Endothelial cell of umbilical vein (primary cell): ENCODE results near the gene RBM20. TPM values are rescaled to one million over a fixed set of nuclear protein-coding genes. Genes with fewer than 3 reads are reported as not detected.

ENCODE experiments used
- BruUV-seq: library from RNA; stranded (reverse); fragments of 400-500 nt; replicated peaks from 2 replicates; lab custom pipeline; 2021; lab: Mats Ljungman, UMichigan
- CTCF ChIA-PET: fragments of 300-600, 350-600 bp; sonication (Branson Sonifier 250); formaldehyde crosslinking; loops from one replicate; lab custom pipeline; 2021; ENCODE audit warnings: antibody characterized with exemption, inconsistent platforms; lab: Charles Lee
- POLR2A ChIA-PET: fragments of 300-600, 350-600 bp; sonication (Branson Sonifier 250); formaldehyde crosslinking; loops from one replicate; lab custom pipeline; 2021; ENCODE audit warnings: antibody characterized with exemption, inconsistent platforms; lab: Charles Lee
- DNase-seq: peaks from one replicate; pipeline ENCODE4 v3.0.0-alpha.2; 2011; ENCODE audit warnings: low read depth, low spot score
- FAIRE-seq: peaks from 2 replicates; lab custom pipeline; 2011; peaks lifted over from hg19 to GRCh38; lab: Jason Lieb, UNC
- H2AFZ ChIP-seq: 2 replicates; pipeline ENCODE4 v1.6.0; 2012; ENCODE audit warnings: low read depth, low read length, control low read depth, inconsistent platforms
- H3K27ac ChIP-seq: 2 replicates; pipeline ENCODE4 v1.5.1; 2011; ENCODE audit warnings: low read depth, mild to moderate bottlenecking, control low read depth, low read length, moderate library complexity; ENCODE audit not compliant: insufficient read depth
- H3K27me3 ChIP-seq, 2 experiments: 2 replicates each; pipeline versions ENCODE4 v1.6.0 to v1.6.1; 2011; ENCODE audit warnings: low read length in 2 of 2, mixed read lengths in 1 of 2; ENCODE audit not compliant: control insufficient read depth in 2 of 2, insufficient read depth in 2 of 2
- H3K36me3 ChIP-seq, 2 experiments: 2 replicates in 1 of 2; 3 replicates in 1 of 2; pipeline ENCODE4 v1.5.1; 2011; ENCODE audit warnings: low read length in 2 of 2, mild to moderate bottlenecking in 1 of 2, moderate library complexity in 1 of 2; ENCODE audit not compliant: control insufficient read depth in 2 of 2, insufficient read depth in 2 of 2; ENCODE audit errors: extremely low read depth in 1 of 2
- H3K4me1 ChIP-seq: 3 replicates; pipeline ENCODE4 v1.5.1; 2011; ENCODE audit warnings: mild to moderate bottlenecking, low read length; ENCODE audit not compliant: control insufficient read depth, insufficient read depth; ENCODE audit errors: extremely low read depth
- H3K4me2 ChIP-seq: 2 replicates; pipeline ENCODE4 v1.6.1; 2011; ENCODE audit warnings: low read length, control low read depth, mixed read lengths; ENCODE audit not compliant: insufficient read depth
- H3K4me3 ChIP-seq, 3 experiments: fragments of 200-600 bp in 1 of 3; sonication (generic), shearing (Covaris generic) in 1 of 3; replicated peaks in 1 of 3; 2 replicates each; pipeline ENCODE4 v1.5.1; 2011 to 2016; ENCODE audit warnings: control low read depth in 3 of 3, low read length in 3 of 3, mild to moderate bottlenecking in 2 of 3, inconsistent platforms in 1 of 3, low read depth in 1 of 3, moderate library complexity in 1 of 3; ENCODE audit not compliant: insufficient read depth in 1 of 3
- H3K79me2 ChIP-seq: 2 replicates; pipeline ENCODE4 v1.6.0; 2012; ENCODE audit warnings: low read length, inconsistent platforms; ENCODE audit not compliant: control insufficient read depth, insufficient read depth
- H3K9ac ChIP-seq: replicated peaks from 2 replicates; pipeline ENCODE3; 2011; ENCODE audit warnings: low read length, control low read depth; ENCODE audit not compliant: insufficient read depth; ENCODE audit errors: extremely low read depth
- H3K9me1 ChIP-seq: replicated peaks from 3 replicates; pipeline ENCODE4 v1.6.0; 2011; ENCODE audit warnings: mild to moderate bottlenecking, low read length; ENCODE audit not compliant: control insufficient read depth, insufficient read depth; ENCODE audit errors: extremely low read depth
- H3K9me3 ChIP-seq: replicated peaks from 2 replicates; pipeline ENCODE4 v1.5.1; 2012; ENCODE audit warnings: low read length, inconsistent platforms; ENCODE audit not compliant: control insufficient read depth, insufficient read depth
- H4K20me1 ChIP-seq: replicated peaks from 2 replicates; pipeline ENCODE3; 2011; ENCODE audit warnings: mild to moderate bottlenecking, low read length; ENCODE audit not compliant: control insufficient read depth, insufficient read depth; ENCODE audit errors: extremely low read depth
- CTCF ChIP-seq, 2 donors: IDR thresholded peaks; 1 replicate in 1 of 2; 2 replicates in 1 of 2; pipeline ENCODE4 v1.5.1; 2011; ENCODE audit warnings: low read length in 2 of 2, mild to moderate bottlenecking in 2 of 2, moderate library complexity in 2 of 2, control low read depth in 1 of 2, inconsistent platforms in 1 of 2, low read depth in 1 of 2; ENCODE audit not compliant: insufficient read depth in 1 of 2; ENCODE audit errors: extremely low read depth in 1 of 2
- EZH2 ChIP-seq: IDR thresholded peaks from 2 replicates; pipeline ENCODE4 v1.6.1; 2012; ENCODE audit warnings: borderline replicate concordance, low read depth, mild to moderate bottlenecking, moderate library complexity, low read length, inconsistent platforms; ENCODE audit not compliant: severe bottlenecking
- FOS ChIP-seq: IDR thresholded peaks from 2 replicates; pipeline ENCODE4 v1.6.1; 2011; ENCODE audit warnings: mild to moderate bottlenecking, low read length, moderate library complexity, borderline replicate concordance; ENCODE audit not compliant: insufficient read depth
- GATA2 ChIP-seq: IDR thresholded peaks from 2 replicates; pipeline ENCODE4 v1.7.0; 2011; ENCODE audit warnings: low read depth, mild to moderate bottlenecking, moderate library complexity, mixed read lengths, low read length; ENCODE audit not compliant: insufficient read length, insufficient read depth
- JUN ChIP-seq: IDR thresholded peaks from 2 replicates; pipeline ENCODE4 v1.6.1; 2011; ENCODE audit warnings: borderline replicate concordance, low read depth; ENCODE audit not compliant: insufficient read length, insufficient read depth
- MAX ChIP-seq: IDR thresholded peaks from 2 replicates; pipeline ENCODE4 v1.6.1; 2011; ENCODE audit not compliant: insufficient read depth, insufficient read length
- MYC ChIP-seq: IDR thresholded peaks from one replicate; pipeline ENCODE4 v1.6.1; 2011; ENCODE audit warnings: mild to moderate bottlenecking, low read depth, low read length
- POLR2A ChIP-seq: IDR thresholded peaks from 2 replicates; pipeline ENCODE4 v1.6.1; 2012; ENCODE audit warnings: low read depth, mild to moderate bottlenecking, control low read depth, low read length
- POLR2AphosphoS5 ChIP-seq: IDR thresholded peaks from 2 replicates; pipeline ENCODE4 v1.6.1; 2012; ENCODE audit warnings: low read depth, mild to moderate bottlenecking, control low read depth, low read length, moderate library complexity; ENCODE audit not compliant: insufficient read depth
- dilution Hi-C: fragments of 300-500 bp; cut with MboI; formaldehyde crosslinking; loops from one replicate; pipeline ENCODE4 v1.15.0; 2019; ENCODE audit warnings: low sequenced_read_pairs; ENCODE audit not compliant: extremely low pct_ligation_motif_present
- intact Hi-C: fragments of 100-400 bp; cut with micrococcal nuclease; formaldehyde crosslinking; loops from one replicate; pipeline ENCODE4 v1.10.0; 2022
- polyA plus RNA-seq, 4 experiments: library from polyadenylated mRNA; depleted of rRNA in 3 of 4; stranded (reverse) in 3 of 4; unstranded in 1 of 4; fragments of >200 nt; gene quantifications; 2 replicates each; pipeline versions ENCODE4 v1.2.1 to v1.2.3, GENCODE V29; 2011 to 2012; ENCODE audit warnings: missing spikeins in 1 of 4
- total RNA-seq: library from RNA; stranded (reverse); gene quantifications from 2 replicates; pipeline ENCODE4 v1.2.3, GENCODE V29; 2021

The RBM20 gene
- total and polyA plus RNA-seq, 2 donors (not counting 3 experiments of a cell fraction or from before 2014, with no cell fraction given), result 0.04 TPM; not detected in 1

- no peaks in the 10 kb centered on the region for H3K4me1 ChIP-seq
- peaks cover 28 to 69% of the 10 kb centered on the region in 2 experiments for H3K27me3 ChIP-seq
- no peak overlapping the region for H3K4me2 ChIP-seq
- H3K9me1 ChIP-seq, result no peaks in the 10 kb centered on the region
- dilution Hi-C loops (no loop called here), intact Hi-C loops (no loop called here)
- H3K4me3 ChIP-seq, result no peak overlapping the region
- FAIRE-seq, result no peak
- TF ChIP-seq POLR2A, result no peak
- TF ChIP-seq FOS, result no peak
- TF ChIP-seq MYC, result no peak
- TF ChIP-seq JUN, result no peak
- H4K20me1 ChIP-seq, result no peaks in the 10 kb centered on the region
- POLR2A ChIA-PET, result no interaction called here
- no peak overlapping the region for H3K27ac ChIP-seq
- no peak overlapping the region for H2AFZ ChIP-seq
- no TSS peak for BruUV-seq
- CTCF ChIA-PET, result interaction anchor here (1.1 to 1.8 kb wide), 2 partner anchors 14 to 22 kb away, joined by 3 to 10 read pairs; no protein-coding TSS in a partner anchor
- H3K79me2 ChIP-seq, result no peaks in the 10 kb centered on the region
- H3K9ac ChIP-seq, result no peak overlapping the region
- H3K9me3 ChIP-seq, result no peaks in the 10 kb centered on the region
- DNase-seq, result no peak
- no peaks in the 10 kb centered on the region for H3K36me3 ChIP-seq
Observed at GRCh38 chr10:110649347-110650264, 5.5 kb downstream of the RBM20 start.

DNA sequence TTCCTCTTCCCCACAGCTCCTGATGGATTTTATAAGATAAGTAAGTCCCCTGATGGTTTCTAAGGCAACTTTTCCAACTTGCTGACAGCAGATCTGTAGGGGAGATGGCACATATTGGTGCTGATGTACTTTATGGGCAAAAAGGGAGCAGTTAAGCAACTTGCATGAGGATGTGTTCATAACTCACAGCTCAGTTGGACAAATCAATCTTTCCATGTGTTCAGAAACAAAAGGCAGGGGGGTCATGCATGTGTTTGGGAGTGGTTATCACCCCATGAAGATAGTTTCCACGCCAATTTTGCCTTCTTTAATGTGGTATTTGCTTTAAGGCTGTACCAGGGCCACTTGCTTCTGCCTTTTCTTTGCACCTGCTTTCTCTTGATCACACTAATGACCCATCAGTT lies 6.1 kb downstream of the RBM20 start:
- ChIA-PET POLR2A (no interaction called here), CTCF (interaction anchor here (1.8 kb wide), 1 partner anchor 22 kb away, joined by 10 read pairs; no protein-coding TSS in a partner anchor)
- BruUV-seq, result no TSS peak
- H3K4me3 ChIP-seq, result no peak overlapping the region
- TF ChIP-seq FOS (no peak), EZH2 (no peak), POLR2A (no peak), MAX (no peak), POLR2AphosphoS5 (no peak), JUN (no peak), MYC (no peak), GATA2 (no peak), CTCF (IDR thresholded peaks at IDR 0.05; ENCODE audit: extremely low read depth in 1 of 2, insufficient read depth in 1 of 2, low read depth in 1 of 2, low read length in 2 of 2) (no peak)
- H4K20me1 ChIP-seq, result no peaks in the 10 kb centered on the region
- H3K4me2 ChIP-seq, result no peak overlapping the region
- no peaks in the 10 kb centered on the region for H3K9me3 ChIP-seq
- intact Hi-C loops (no loop called here), dilution Hi-C loops (no loop called here)
- FAIRE-seq, result no peak
- H3K36me3 ChIP-seq, result no peaks in the 10 kb centered on the region
- H3K79me2 ChIP-seq, result no peaks in the 10 kb centered on the region
- H2AFZ ChIP-seq, result no peak overlapping the region
- DNase-seq, result no peak
- no peak overlapping the region for H3K9ac ChIP-seq
- no peaks in the 10 kb centered on the region for H3K9me1 ChIP-seq
- no peak overlapping the region for H3K27ac ChIP-seq
- H3K4me1 ChIP-seq, result no peaks in the 10 kb centered on the region
- peaks cover 22 to 62% of the 10 kb centered on the region in 2 experiments for H3K27me3 ChIP-seq
